Endothelial cell of umbilical vein (primary cell): Measurements from ENCODE around the gene GPR17. TPM values are rescaled to one million over a fixed set of nuclear protein-coding genes. Genes with fewer than 3 reads are reported as not detected.

Source experiments
- BruUV-seq: library from RNA; stranded (reverse); fragments of 400-500 nt; replicated peaks from 2 replicates; lab custom pipeline; 2021; lab: Mats Ljungman, UMichigan
- CTCF ChIA-PET: fragments of 300-600, 350-600 bp; sonication (Branson Sonifier 250); formaldehyde crosslinking; loops from one replicate; lab custom pipeline; 2021; ENCODE audit warnings: antibody characterized with exemption, inconsistent platforms; lab: Charles Lee
- POLR2A ChIA-PET: fragments of 300-600, 350-600 bp; sonication (Branson Sonifier 250); formaldehyde crosslinking; loops from one replicate; lab custom pipeline; 2021; ENCODE audit warnings: antibody characterized with exemption, inconsistent platforms; lab: Charles Lee
- DNase-seq: peaks from one replicate; pipeline ENCODE4 v3.0.0-alpha.2; 2011; ENCODE audit warnings: low read depth, low spot score
- FAIRE-seq: peaks from 2 replicates; lab custom pipeline; 2011; peaks lifted over from hg19 to GRCh38; lab: Jason Lieb, UNC
- H2AFZ ChIP-seq: 2 replicates; pipeline ENCODE4 v1.6.0; 2012; ENCODE audit warnings: low read depth, low read length, control low read depth, inconsistent platforms
- H3K27ac ChIP-seq: 2 replicates; pipeline ENCODE4 v1.5.1; 2011; ENCODE audit warnings: low read depth, mild to moderate bottlenecking, control low read depth, low read length, moderate library complexity; ENCODE audit not compliant: insufficient read depth
- H3K27me3 ChIP-seq, 2 experiments: 2 replicates each; pipeline versions ENCODE4 v1.6.0 to v1.6.1; 2011; ENCODE audit warnings: low read length in 2 of 2, mixed read lengths in 1 of 2; ENCODE audit not compliant: control insufficient read depth in 2 of 2, insufficient read depth in 2 of 2
- H3K36me3 ChIP-seq, 2 experiments: 2 replicates in 1 of 2; 3 replicates in 1 of 2; pipeline ENCODE4 v1.5.1; 2011; ENCODE audit warnings: low read length in 2 of 2, mild to moderate bottlenecking in 1 of 2, moderate library complexity in 1 of 2; ENCODE audit not compliant: control insufficient read depth in 2 of 2, insufficient read depth in 2 of 2; ENCODE audit errors: extremely low read depth in 1 of 2
- H3K4me1 ChIP-seq: 3 replicates; pipeline ENCODE4 v1.5.1; 2011; ENCODE audit warnings: mild to moderate bottlenecking, low read length; ENCODE audit not compliant: control insufficient read depth, insufficient read depth; ENCODE audit errors: extremely low read depth
- H3K4me2 ChIP-seq: 2 replicates; pipeline ENCODE4 v1.6.1; 2011; ENCODE audit warnings: low read length, control low read depth, mixed read lengths; ENCODE audit not compliant: insufficient read depth
- H3K4me3 ChIP-seq, 3 experiments: fragments of 200-600 bp in 1 of 3; sonication (generic), shearing (Covaris generic) in 1 of 3; replicated peaks in 1 of 3; 2 replicates each; pipeline ENCODE4 v1.5.1; 2011 to 2016; ENCODE audit warnings: control low read depth in 3 of 3, low read length in 3 of 3, mild to moderate bottlenecking in 2 of 3, inconsistent platforms in 1 of 3, low read depth in 1 of 3, moderate library complexity in 1 of 3; ENCODE audit not compliant: insufficient read depth in 1 of 3
- H3K79me2 ChIP-seq: 2 replicates; pipeline ENCODE4 v1.6.0; 2012; ENCODE audit warnings: low read length, inconsistent platforms; ENCODE audit not compliant: control insufficient read depth, insufficient read depth
- H3K9ac ChIP-seq: replicated peaks from 2 replicates; pipeline ENCODE3; 2011; ENCODE audit warnings: low read length, control low read depth; ENCODE audit not compliant: insufficient read depth; ENCODE audit errors: extremely low read depth
- H3K9me1 ChIP-seq: replicated peaks from 3 replicates; pipeline ENCODE4 v1.6.0; 2011; ENCODE audit warnings: mild to moderate bottlenecking, low read length; ENCODE audit not compliant: control insufficient read depth, insufficient read depth; ENCODE audit errors: extremely low read depth
- H3K9me3 ChIP-seq: replicated peaks from 2 replicates; pipeline ENCODE4 v1.5.1; 2012; ENCODE audit warnings: low read length, inconsistent platforms; ENCODE audit not compliant: control insufficient read depth, insufficient read depth
- H4K20me1 ChIP-seq: replicated peaks from 2 replicates; pipeline ENCODE3; 2011; ENCODE audit warnings: mild to moderate bottlenecking, low read length; ENCODE audit not compliant: control insufficient read depth, insufficient read depth; ENCODE audit errors: extremely low read depth
- CTCF ChIP-seq, 2 donors: IDR thresholded peaks; 1 replicate in 1 of 2; 2 replicates in 1 of 2; pipeline ENCODE4 v1.5.1; 2011; ENCODE audit warnings: low read length in 2 of 2, mild to moderate bottlenecking in 2 of 2, moderate library complexity in 2 of 2, control low read depth in 1 of 2, inconsistent platforms in 1 of 2, low read depth in 1 of 2; ENCODE audit not compliant: insufficient read depth in 1 of 2; ENCODE audit errors: extremely low read depth in 1 of 2
- EZH2 ChIP-seq: IDR thresholded peaks from 2 replicates; pipeline ENCODE4 v1.6.1; 2012; ENCODE audit warnings: borderline replicate concordance, low read depth, mild to moderate bottlenecking, moderate library complexity, low read length, inconsistent platforms; ENCODE audit not compliant: severe bottlenecking
- FOS ChIP-seq: IDR thresholded peaks from 2 replicates; pipeline ENCODE4 v1.6.1; 2011; ENCODE audit warnings: mild to moderate bottlenecking, low read length, moderate library complexity, borderline replicate concordance; ENCODE audit not compliant: insufficient read depth
- GATA2 ChIP-seq: IDR thresholded peaks from 2 replicates; pipeline ENCODE4 v1.7.0; 2011; ENCODE audit warnings: low read depth, mild to moderate bottlenecking, moderate library complexity, mixed read lengths, low read length; ENCODE audit not compliant: insufficient read length, insufficient read depth
- JUN ChIP-seq: IDR thresholded peaks from 2 replicates; pipeline ENCODE4 v1.6.1; 2011; ENCODE audit warnings: borderline replicate concordance, low read depth; ENCODE audit not compliant: insufficient read length, insufficient read depth
- MYC ChIP-seq: IDR thresholded peaks from one replicate; pipeline ENCODE4 v1.6.1; 2011; ENCODE audit warnings: mild to moderate bottlenecking, low read depth, low read length
- POLR2A ChIP-seq: IDR thresholded peaks from 2 replicates; pipeline ENCODE4 v1.6.1; 2012; ENCODE audit warnings: low read depth, mild to moderate bottlenecking, control low read depth, low read length
- POLR2AphosphoS5 ChIP-seq: IDR thresholded peaks from 2 replicates; pipeline ENCODE4 v1.6.1; 2012; ENCODE audit warnings: low read depth, mild to moderate bottlenecking, control low read depth, low read length, moderate library complexity; ENCODE audit not compliant: insufficient read depth
- dilution Hi-C: fragments of 300-500 bp; cut with MboI; formaldehyde crosslinking; loops from one replicate; pipeline ENCODE4 v1.15.0; 2019; ENCODE audit warnings: low sequenced_read_pairs; ENCODE audit not compliant: extremely low pct_ligation_motif_present
- intact Hi-C: fragments of 100-400 bp; cut with micrococcal nuclease; formaldehyde crosslinking; loops from one replicate; pipeline ENCODE4 v1.10.0; 2022
- polyA plus RNA-seq, 4 experiments: library from polyadenylated mRNA; depleted of rRNA in 3 of 4; stranded (reverse) in 3 of 4; unstranded in 1 of 4; fragments of >200 nt; gene quantifications; 2 replicates each; pipeline versions ENCODE4 v1.2.1 to v1.2.3, GENCODE V29; 2011 to 2012; ENCODE audit warnings: missing spikeins in 1 of 4
- total RNA-seq: library from RNA; stranded (reverse); gene quantifications from 2 replicates; pipeline ENCODE4 v1.2.3, GENCODE V29; 2021
- TF ChIP-seq, protein P1 (sequence below): IDR thresholded peaks from 2 replicates; pipeline ENCODE4 v1.6.1; 2011; ENCODE audit not compliant: insufficient read depth, insufficient read length

The GPR17 gene
- total and polyA plus RNA-seq, 2 donors (not counting 3 experiments of a cell fraction or from before 2014, with no cell fraction given), result 0.10 TPM; not detected in 1

GRCh38 chr2:127673291-127674069 lies 27.5 kb downstream of the GPR17 start:
- Histone ChIP-seq H3K4me2 (peak overlapping the region; percentile 56), H2AFZ (no peak overlapping the region), H3K27ac (no peak overlapping the region), H3K36me3 (no peaks in the 10 kb centered on the region), H3K9me3 (no peaks in the 10 kb centered on the region), H3K27me3 (no peaks in the 10 kb centered on the region), H3K9ac (no peak overlapping the region), H3K9me1 (no peaks in the 10 kb centered on the region), H3K4me1 (peaks cover 18% of the 10 kb centered on the region), H3K4me3 (no peak overlapping the region), H4K20me1 (no peaks in the 10 kb centered on the region), H3K79me2 (no peaks in the 10 kb centered on the region)
- no TSS peak for BruUV-seq
- ChIA-PET POLR2A (no interaction called here), CTCF (interaction anchor here (1.2 to 5.7 kb wide), 6 partner anchors 9 to 80 kb away, joined by 3 to 151 read pairs (median 38); no protein-coding TSS in a partner anchor)
- TF ChIP-seq FOS (no peak), CTCF (IDR thresholded peaks at IDR 0.05; ENCODE audit: extremely low read depth in 1 of 2, insufficient read depth in 1 of 2, low read depth in 1 of 2, low read length in 2 of 2) (no peak), GATA2 (no peak), MYC (no peak), EZH2 (no peak), POLR2AphosphoS5 (no peak), JUN (no peak), POLR2A (no peak)
- TF ChIP-seq, protein P1, sequence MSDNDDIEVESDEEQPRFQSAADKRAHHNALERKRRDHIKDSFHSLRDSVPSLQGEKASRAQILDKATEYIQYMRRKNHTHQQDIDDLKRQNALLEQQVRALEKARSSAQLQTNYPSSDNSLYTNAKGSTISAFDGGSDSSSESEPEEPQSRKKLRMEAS, result no peak
- dilution Hi-C loops, result no loop called here
- FAIRE-seq (no peak), DNase-seq (no peak)
- intact Hi-C loops, result loop anchor here (2.0 kb wide), 2 partner anchors 15 to 25 kb away; no protein-coding TSS in a partner anchor
